HCT116 (cell line): ENCODE data around the gene OMP. TPM values are rescaled to one million over a fixed set of nuclear protein-coding genes. Genes with fewer than 3 reads are reported as not detected.

Source experiments
- ATAC-seq: fragments of 200-7000 bp; cut with Tn5 transposase; 2 replicates; pipeline ENCODE4 v1.9.1; 2020; ENCODE audit warnings: mild to moderate bottlenecking, moderate library complexity
- BruUV-seq: library from RNA; stranded (reverse); fragments of 400-500 nt; replicated peaks from 2 replicates; lab custom pipeline; 2021; lab: Mats Ljungman, UMichigan
- CTCF ChIA-PET: fragments of 300-600 bp; sonication (Branson Sonifier 250); formaldehyde crosslinking; loops from one replicate; lab custom pipeline; 2021; ENCODE audit warnings: antibody characterized with exemption; lab: Charles Lee
- POLR2A ChIA-PET: fragments of 300-600, 350-600 bp; sonication (Branson Sonifier 250); formaldehyde crosslinking; loops from one replicate; lab custom pipeline; 2021; ENCODE audit warnings: antibody characterized with exemption; lab: Charles Lee
- RAD21 ChIA-PET, 2 experiments: fragments of 300-600 bp; sonication (Branson Sonifier 250); formaldehyde crosslinking; loops; one replicate each; lab custom pipeline; 2023; ENCODE audit warnings: low total read pairs in 2 of 2; ENCODE audit not compliant: uncharacterized antibody in 2 of 2, unreplicated experiment in 2 of 2, low non-redundant PET in 1 of 2; lab: Charles Lee
- DNase-seq: peaks from one replicate; pipeline ENCODE4 v3.0.0-alpha.2; 2010; ENCODE audit warnings: low read depth, low spot score
- H2AFZ ChIP-seq: fragments of 200-600 bp; shearing (Covaris generic), sonication (generic); 2 replicates; pipeline ENCODE4 v1.6.1; 2017; ENCODE audit warnings: low read depth, mixed run types, mixed read lengths, antibody characterized with exemption, low read length; ENCODE audit not compliant: poor library complexity, severe bottlenecking
- H3K27ac ChIP-seq: 2 replicates; pipeline ENCODE4 v1.5.1; 2012; ENCODE audit warnings: low read depth, low read length
- H3K27me3 ChIP-seq: fragments of 200-600 bp; sonication (generic); 2 replicates; pipeline ENCODE4 v1.6.1; 2016; ENCODE audit warnings: mixed run types, low read length, mixed read lengths; ENCODE audit not compliant: insufficient read depth
- H3K36me3 ChIP-seq, 2 experiments: fragments of 200-500 bp in 1 of 2; fragments of 200-600 bp in 1 of 2; sonication (Bioruptor generic) in 1 of 2; sonication (generic) in 1 of 2; 2 replicates each; pipeline versions ENCODE4 v1.5.1 to v1.6.1; 2014 to 2016; ENCODE audit warnings: low read length in 2 of 2, inconsistent platforms in 1 of 2, mixed read lengths in 1 of 2, mixed run types in 1 of 2; ENCODE audit not compliant: insufficient read depth in 2 of 2, control insufficient read depth in 1 of 2
- H3K4me1 ChIP-seq, 2 experiments: fragments of 200-600 bp in 1 of 2; sonication (generic) in 1 of 2; 2 replicates each; pipeline versions ENCODE4 v1.5.1 to v1.6.1; 2012 to 2017; ENCODE audit warnings: low read length in 2 of 2, inconsistent platforms in 1 of 2, mild to moderate bottlenecking in 1 of 2, mixed read lengths in 1 of 2, mixed run types in 1 of 2, moderate library complexity in 1 of 2; ENCODE audit not compliant: insufficient read depth in 2 of 2, control insufficient read depth in 1 of 2
- H3K4me2 ChIP-seq: fragments of 200-600 bp; sonication (generic); 2 replicates; pipeline ENCODE4 v1.6.1; 2017; ENCODE audit warnings: mixed run types, low read length, mixed read lengths
- H3K4me3 ChIP-seq, 2 experiments: fragments of 200-600 bp in 1 of 2; sonication (generic) in 1 of 2; replicated peaks in 1 of 2; 2 replicates each; pipeline ENCODE4 v1.5.1; 2011 to 2016; ENCODE audit warnings: low read length in 2 of 2, control low read depth in 1 of 2, low read depth in 1 of 2, mild to moderate bottlenecking in 1 of 2, mixed read lengths in 1 of 2, mixed run types in 1 of 2
- H3K79me2 ChIP-seq: fragments of 200-600 bp; sonication (generic); 2 replicates; pipeline ENCODE4 v1.6.1; 2017; ENCODE audit warnings: mild to moderate bottlenecking, mixed run types, low read length, moderate library complexity, mixed read lengths; ENCODE audit not compliant: insufficient read depth
- H3K9ac ChIP-seq: fragments of 200-600 bp; sonication (generic); 2 replicates; pipeline ENCODE4 v1.6.1; 2016; ENCODE audit warnings: low read length, mixed read lengths
- H3K9me2 ChIP-seq: fragments of 200-600 bp; sonication (generic), shearing (Covaris generic); 2 replicates; pipeline ENCODE4 v1.6.1; 2017; ENCODE audit warnings: mixed run types, mild to moderate bottlenecking, moderate library complexity; ENCODE audit not compliant: insufficient read depth
- H3K9me3 ChIP-seq, 2 experiments: fragments of 200-500 bp in 1 of 2; fragments of 200-600 bp in 1 of 2; sonication (Bioruptor generic) in 1 of 2; sonication (generic) in 1 of 2; 2 replicates each; pipeline ENCODE4 v1.6.1; 2014 to 2017; ENCODE audit warnings: low read length in 2 of 2, mixed read lengths in 2 of 2, inconsistent platforms in 1 of 2, low read depth in 1 of 2, mild to moderate bottlenecking in 1 of 2, mixed run types in 1 of 2, moderate library complexity in 1 of 2; ENCODE audit not compliant: control insufficient read depth in 1 of 2, insufficient read depth in 1 of 2
- H4K20me1 ChIP-seq: fragments of 200-600 bp; sonication (generic), shearing (Covaris generic); 2 replicates; pipeline ENCODE4 v1.6.1; 2017; ENCODE audit warnings: mixed run types, mild to moderate bottlenecking, moderate library complexity; ENCODE audit not compliant: insufficient read depth
- CEBPB ChIP-seq: IDR thresholded peaks from 2 replicates; pipeline ENCODE4 v1.6.1; 2012; ENCODE audit warnings: low read depth
- EGR1 ChIP-seq: IDR thresholded peaks from 2 replicates; pipeline ENCODE4 v1.6.1; 2012; ENCODE audit warnings: low read depth
- EZH2 ChIP-seq: fragments of 200-600 bp; sonication (generic); IDR thresholded peaks from 2 replicates; pipeline ENCODE4 v1.6.1; 2017; ENCODE audit warnings: antibody characterized with exemption, mixed run types
- EZH2phosphoT487 ChIP-seq: fragments of 200-600 bp; IDR thresholded peaks from 2 replicates; pipeline ENCODE4 v1.6.1; 2018; ENCODE audit warnings: antibody characterized with exemption, borderline replicate concordance
- FOSL1 ChIP-seq: IDR thresholded peaks from 2 replicates; pipeline ENCODE4 v1.6.1; 2012; ENCODE audit warnings: low read depth
- JUND ChIP-seq: IDR thresholded peaks from 2 replicates; pipeline ENCODE4 v1.6.1; 2012
- POLR2AphosphoS5 ChIP-seq: IDR thresholded peaks from 2 replicates; pipeline ENCODE4 v1.6.1; 2011; ENCODE audit warnings: mild to moderate bottlenecking, low read depth, low read length, moderate library complexity
- RAD21 ChIP-seq: IDR thresholded peaks from 2 replicates; pipeline ENCODE4 v1.6.1; 2012; ENCODE audit warnings: low read depth, mild to moderate bottlenecking
- SIN3A ChIP-seq: IDR thresholded peaks from 2 replicates; pipeline ENCODE4 v1.6.1; 2012; ENCODE audit warnings: low read depth
- SP1 ChIP-seq: IDR thresholded peaks from 2 replicates; pipeline ENCODE4 v1.6.1; 2012; ENCODE audit warnings: low read depth
- SRF ChIP-seq: IDR thresholded peaks from 2 replicates; pipeline ENCODE4 v1.6.1; 2012; ENCODE audit warnings: low read depth
- TCF7L2 ChIP-seq: IDR thresholded peaks from 2 replicates; pipeline ENCODE4 v1.7.0; 2011; ENCODE audit warnings: borderline replicate concordance, inconsistent platforms; ENCODE audit not compliant: insufficient read depth, insufficient read length; ENCODE audit errors: extremely low read depth
- YY1 ChIP-seq: IDR thresholded peaks from 2 replicates; pipeline ENCODE4 v1.6.1; 2011; ENCODE audit warnings: low read length, low read depth, moderate library complexity, mild to moderate bottlenecking; ENCODE audit not compliant: insufficient replicate concordance; ENCODE audit errors: extremely low read depth
- ZFX ChIP-seq: fragments of 450-650 bp; IDR thresholded peaks from 2 replicates; pipeline ENCODE4 v1.6.1; 2017
- ZNF274 ChIP-seq: fragments of 200-500 bp; sonication (Bioruptor generic); IDR thresholded peaks from 2 replicates; pipeline ENCODE4 v1.6.1; 2014; ENCODE audit warnings: mild to moderate bottlenecking, low read depth, low read length, inconsistent platforms
- intact Hi-C: fragments of 100-400 bp; cut with micrococcal nuclease; formaldehyde crosslinking; loops from 2 replicates; pipeline ENCODE4 v1.10.0; 2022
- total RNA-seq: library from RNA; stranded (reverse); gene quantifications from one replicate; pipeline ENCODE4 v1.2.1, GENCODE V29; 2021; ENCODE audit not compliant: unreplicated experiment
- TF ChIP-seq, protein P1 (sequence below): IDR thresholded peaks from 2 replicates; pipeline ENCODE4 v1.6.1; 2012; ENCODE audit warnings: low read depth
- TF ChIP-seq, protein P2 (sequence below): IDR thresholded peaks from 2 replicates; pipeline ENCODE4 v1.6.1; 2012
- TF ChIP-seq, protein P3 (sequence below): IDR thresholded peaks from 2 replicates; pipeline ENCODE4 v1.6.1; 2011; ENCODE audit warnings: mild to moderate bottlenecking, low read length, moderate library complexity; ENCODE audit not compliant: insufficient replicate concordance; ENCODE audit errors: extremely low read depth
- TF ChIP-seq, protein P4 (sequence below): IDR thresholded peaks from 2 replicates; pipeline ENCODE4 v1.6.1; 2012

The OMP gene
- total RNA-seq, 1 experiment from 2014 or later, result not detected

DNA sequence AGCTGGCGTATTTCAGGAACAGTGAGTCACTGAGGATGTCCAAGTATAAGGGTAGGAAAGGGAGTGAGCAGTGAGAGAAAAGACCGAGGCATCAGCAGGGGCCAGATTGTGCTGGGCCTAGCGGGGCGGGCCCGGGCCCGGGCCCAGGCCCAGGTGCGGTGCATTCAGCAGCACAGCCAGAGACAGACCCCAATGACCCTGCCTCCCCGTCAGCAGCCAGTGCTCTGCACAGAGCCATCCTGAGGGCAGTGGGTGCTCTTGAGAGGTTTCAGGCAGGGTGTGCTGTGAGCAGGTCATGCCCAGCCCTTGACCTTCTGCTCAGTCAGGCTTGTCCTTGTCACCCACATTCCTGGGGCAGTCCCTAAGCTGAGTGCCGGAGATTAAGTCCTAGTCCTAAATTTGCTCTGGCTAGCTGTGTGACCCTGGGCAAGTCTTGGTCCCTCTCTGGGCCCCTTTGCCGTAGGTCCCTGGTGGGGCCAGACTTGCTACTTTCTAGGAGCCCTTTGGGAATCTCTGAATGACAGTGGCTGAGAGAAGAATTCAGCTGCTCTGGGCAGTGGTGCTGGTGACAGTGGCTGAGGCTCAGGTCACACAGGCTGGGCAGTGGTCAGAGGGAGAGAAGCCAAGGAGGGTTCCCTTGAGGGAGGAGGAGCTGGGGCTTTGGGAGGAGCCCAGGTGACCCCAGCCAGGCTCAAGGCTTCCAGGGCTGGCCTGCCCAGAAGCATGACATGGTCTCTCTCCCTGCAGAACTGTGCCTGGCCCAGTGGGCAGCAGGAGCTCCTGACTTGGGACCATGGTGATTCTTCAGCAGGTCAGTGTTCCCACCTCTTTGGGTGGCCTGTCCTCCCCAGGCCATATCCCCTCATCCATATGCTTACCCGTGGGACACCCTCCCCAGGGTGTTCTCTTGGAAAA, 27.5 kb downstream of the OMP start:
- Histone ChIP-seq H3K4me2 (no peak overlapping the region), H3K9me3 (no peaks in the 10 kb centered on the region), H3K4me3 (no peak overlapping the region), H3K27ac (no peak overlapping the region), H4K20me1 (no peaks in the 10 kb centered on the region), H3K9ac (no peak overlapping the region), H2AFZ (no peak overlapping the region), H3K4me1 (peaks cover 3 to 15% of the 10 kb centered on the region in 2 experiments; a peak in 3 of 4 replicates), H3K9me2 (no peaks in the 10 kb centered on the region), H3K79me2 (no peaks in the 10 kb centered on the region), H3K36me3 (no peaks in the 10 kb centered on the region), H3K27me3 (no peaks in the 10 kb centered on the region)
- no TSS peak for BruUV-seq
- no peak for DNase-seq
- CTCF ChIA-PET, result interaction anchor here (1.3 kb wide), 1 partner anchor 83 kb away, joined by 3 read pairs; no protein-coding TSS in a partner anchor
- intact Hi-C loops, result no loop called here
- POLR2A ChIA-PET, result no interaction called here
- no peak for TF ChIP-seq JUND
- TF ChIP-seq RAD21, result no peak
- TF ChIP-seq SRF, result no peak
- TF ChIP-seq, protein P1, sequence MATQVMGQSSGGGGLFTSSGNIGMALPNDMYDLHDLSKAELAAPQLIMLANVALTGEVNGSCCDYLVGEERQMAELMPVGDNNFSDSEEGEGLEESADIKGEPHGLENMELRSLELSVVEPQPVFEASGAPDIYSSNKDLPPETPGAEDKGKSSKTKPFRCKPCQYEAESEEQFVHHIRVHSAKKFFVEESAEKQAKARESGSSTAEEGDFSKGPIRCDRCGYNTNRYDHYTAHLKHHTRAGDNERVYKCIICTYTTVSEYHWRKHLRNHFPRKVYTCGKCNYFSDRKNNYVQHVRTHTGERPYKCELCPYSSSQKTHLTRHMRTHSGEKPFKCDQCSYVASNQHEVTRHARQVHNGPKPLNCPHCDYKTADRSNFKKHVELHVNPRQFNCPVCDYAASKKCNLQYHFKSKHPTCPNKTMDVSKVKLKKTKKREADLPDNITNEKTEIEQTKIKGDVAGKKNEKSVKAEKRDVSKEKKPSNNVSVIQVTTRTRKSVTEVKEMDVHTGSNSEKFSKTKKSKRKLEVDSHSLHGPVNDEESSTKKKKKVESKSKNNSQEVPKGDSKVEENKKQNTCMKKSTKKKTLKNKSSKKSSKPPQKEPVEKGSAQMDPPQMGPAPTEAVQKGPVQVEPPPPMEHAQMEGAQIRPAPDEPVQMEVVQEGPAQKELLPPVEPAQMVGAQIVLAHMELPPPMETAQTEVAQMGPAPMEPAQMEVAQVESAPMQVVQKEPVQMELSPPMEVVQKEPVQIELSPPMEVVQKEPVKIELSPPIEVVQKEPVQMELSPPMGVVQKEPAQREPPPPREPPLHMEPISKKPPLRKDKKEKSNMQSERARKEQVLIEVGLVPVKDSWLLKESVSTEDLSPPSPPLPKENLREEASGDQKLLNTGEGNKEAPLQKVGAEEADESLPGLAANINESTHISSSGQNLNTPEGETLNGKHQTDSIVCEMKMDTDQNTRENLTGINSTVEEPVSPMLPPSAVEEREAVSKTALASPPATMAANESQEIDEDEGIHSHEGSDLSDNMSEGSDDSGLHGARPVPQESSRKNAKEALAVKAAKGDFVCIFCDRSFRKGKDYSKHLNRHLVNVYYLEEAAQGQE, result no peak
- TF ChIP-seq, protein P2, sequence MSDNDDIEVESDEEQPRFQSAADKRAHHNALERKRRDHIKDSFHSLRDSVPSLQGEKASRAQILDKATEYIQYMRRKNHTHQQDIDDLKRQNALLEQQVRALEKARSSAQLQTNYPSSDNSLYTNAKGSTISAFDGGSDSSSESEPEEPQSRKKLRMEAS, result no peak
- TF ChIP-seq, protein P3, sequence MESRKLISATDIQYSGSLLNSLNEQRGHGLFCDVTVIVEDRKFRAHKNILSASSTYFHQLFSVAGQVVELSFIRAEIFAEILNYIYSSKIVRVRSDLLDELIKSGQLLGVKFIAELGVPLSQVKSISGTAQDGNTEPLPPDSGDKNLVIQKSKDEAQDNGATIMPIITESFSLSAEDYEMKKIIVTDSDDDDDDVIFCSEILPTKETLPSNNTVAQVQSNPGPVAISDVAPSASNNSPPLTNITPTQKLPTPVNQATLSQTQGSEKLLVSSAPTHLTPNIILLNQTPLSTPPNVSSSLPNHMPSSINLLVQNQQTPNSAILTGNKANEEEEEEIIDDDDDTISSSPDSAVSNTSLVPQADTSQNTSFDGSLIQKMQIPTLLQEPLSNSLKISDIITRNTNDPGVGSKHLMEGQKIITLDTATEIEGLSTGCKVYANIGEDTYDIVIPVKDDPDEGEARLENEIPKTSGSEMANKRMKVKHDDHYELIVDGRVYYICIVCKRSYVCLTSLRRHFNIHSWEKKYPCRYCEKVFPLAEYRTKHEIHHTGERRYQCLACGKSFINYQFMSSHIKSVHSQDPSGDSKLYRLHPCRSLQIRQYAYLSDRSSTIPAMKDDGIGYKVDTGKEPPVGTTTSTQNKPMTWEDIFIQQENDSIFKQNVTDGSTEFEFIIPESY, result no peak
- no peak for TF ChIP-seq SIN3A
- TF ChIP-seq, protein P4, sequence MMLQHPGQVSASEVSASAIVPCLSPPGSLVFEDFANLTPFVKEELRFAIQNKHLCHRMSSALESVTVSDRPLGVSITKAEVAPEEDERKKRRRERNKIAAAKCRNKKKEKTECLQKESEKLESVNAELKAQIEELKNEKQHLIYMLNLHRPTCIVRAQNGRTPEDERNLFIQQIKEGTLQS, result no peak
- TF ChIP-seq CEBPB, result no peak
- no peak for TF ChIP-seq FOSL1
- no peak for TF ChIP-seq TCF7L2
- TF ChIP-seq EGR1, result no peak
- TF ChIP-seq EZH2phosphoT487, result no peak
- TF ChIP-seq YY1, result no peak
- TF ChIP-seq SP1, result no peak
- TF ChIP-seq EZH2, result no peak
- TF ChIP-seq ZFX, result no peak
- no peak for TF ChIP-seq ZNF274
- no peak for TF ChIP-seq POLR2AphosphoS5
- RAD21 ChIA-PET, result no interaction called here
- ATAC-seq, result no peak
